Endothelial cell of umbilical vein (primary cell): ENCODE results near the gene CDC5L. TPM values are rescaled to one million over a fixed set of nuclear protein-coding genes. Genes with fewer than 3 reads are reported as not detected.

Experiments
- BruUV-seq: library from RNA; stranded (reverse); fragments of 400-500 nt; replicated peaks from 2 replicates; lab custom pipeline; 2021; lab: Mats Ljungman, UMichigan
- CTCF ChIA-PET: fragments of 300-600, 350-600 bp; sonication (Branson Sonifier 250); formaldehyde crosslinking; loops from one replicate; lab custom pipeline; 2021; ENCODE audit warnings: antibody characterized with exemption, inconsistent platforms; lab: Charles Lee
- POLR2A ChIA-PET: fragments of 300-600, 350-600 bp; sonication (Branson Sonifier 250); formaldehyde crosslinking; loops from one replicate; lab custom pipeline; 2021; ENCODE audit warnings: antibody characterized with exemption, inconsistent platforms; lab: Charles Lee
- DNase-seq: peaks from one replicate; pipeline ENCODE4 v3.0.0-alpha.2; 2011; ENCODE audit warnings: low read depth, low spot score
- FAIRE-seq: peaks from 2 replicates; lab custom pipeline; 2011; peaks lifted over from hg19 to GRCh38; lab: Jason Lieb, UNC
- H2AFZ ChIP-seq: 2 replicates; pipeline ENCODE4 v1.6.0; 2012; ENCODE audit warnings: low read depth, low read length, control low read depth, inconsistent platforms
- H3K27ac ChIP-seq: 2 replicates; pipeline ENCODE4 v1.5.1; 2011; ENCODE audit warnings: low read depth, mild to moderate bottlenecking, control low read depth, low read length, moderate library complexity; ENCODE audit not compliant: insufficient read depth
- H3K27me3 ChIP-seq, 2 experiments: 2 replicates each; pipeline versions ENCODE4 v1.6.0 to v1.6.1; 2011; ENCODE audit warnings: low read length in 2 of 2, mixed read lengths in 1 of 2; ENCODE audit not compliant: control insufficient read depth in 2 of 2, insufficient read depth in 2 of 2
- H3K36me3 ChIP-seq, 2 experiments: 2 replicates in 1 of 2; 3 replicates in 1 of 2; pipeline ENCODE4 v1.5.1; 2011; ENCODE audit warnings: low read length in 2 of 2, mild to moderate bottlenecking in 1 of 2, moderate library complexity in 1 of 2; ENCODE audit not compliant: control insufficient read depth in 2 of 2, insufficient read depth in 2 of 2; ENCODE audit errors: extremely low read depth in 1 of 2
- H3K4me1 ChIP-seq: 3 replicates; pipeline ENCODE4 v1.5.1; 2011; ENCODE audit warnings: mild to moderate bottlenecking, low read length; ENCODE audit not compliant: control insufficient read depth, insufficient read depth; ENCODE audit errors: extremely low read depth
- H3K4me2 ChIP-seq: 2 replicates; pipeline ENCODE4 v1.6.1; 2011; ENCODE audit warnings: low read length, control low read depth, mixed read lengths; ENCODE audit not compliant: insufficient read depth
- H3K4me3 ChIP-seq, 3 experiments: fragments of 200-600 bp in 1 of 3; sonication (generic), shearing (Covaris generic) in 1 of 3; replicated peaks in 1 of 3; 2 replicates each; pipeline ENCODE4 v1.5.1; 2011 to 2016; ENCODE audit warnings: control low read depth in 3 of 3, low read length in 3 of 3, mild to moderate bottlenecking in 2 of 3, inconsistent platforms in 1 of 3, low read depth in 1 of 3, moderate library complexity in 1 of 3; ENCODE audit not compliant: insufficient read depth in 1 of 3
- H3K79me2 ChIP-seq: 2 replicates; pipeline ENCODE4 v1.6.0; 2012; ENCODE audit warnings: low read length, inconsistent platforms; ENCODE audit not compliant: control insufficient read depth, insufficient read depth
- H3K9ac ChIP-seq: replicated peaks from 2 replicates; pipeline ENCODE3; 2011; ENCODE audit warnings: low read length, control low read depth; ENCODE audit not compliant: insufficient read depth; ENCODE audit errors: extremely low read depth
- H3K9me1 ChIP-seq: replicated peaks from 3 replicates; pipeline ENCODE4 v1.6.0; 2011; ENCODE audit warnings: mild to moderate bottlenecking, low read length; ENCODE audit not compliant: control insufficient read depth, insufficient read depth; ENCODE audit errors: extremely low read depth
- H3K9me3 ChIP-seq: replicated peaks from 2 replicates; pipeline ENCODE4 v1.5.1; 2012; ENCODE audit warnings: low read length, inconsistent platforms; ENCODE audit not compliant: control insufficient read depth, insufficient read depth
- H4K20me1 ChIP-seq: replicated peaks from 2 replicates; pipeline ENCODE3; 2011; ENCODE audit warnings: mild to moderate bottlenecking, low read length; ENCODE audit not compliant: control insufficient read depth, insufficient read depth; ENCODE audit errors: extremely low read depth
- CTCF ChIP-seq, 2 donors: IDR thresholded peaks; 1 replicate in 1 of 2; 2 replicates in 1 of 2; pipeline ENCODE4 v1.5.1; 2011; ENCODE audit warnings: low read length in 2 of 2, mild to moderate bottlenecking in 2 of 2, moderate library complexity in 2 of 2, control low read depth in 1 of 2, inconsistent platforms in 1 of 2, low read depth in 1 of 2; ENCODE audit not compliant: insufficient read depth in 1 of 2; ENCODE audit errors: extremely low read depth in 1 of 2
- EZH2 ChIP-seq: IDR thresholded peaks from 2 replicates; pipeline ENCODE4 v1.6.1; 2012; ENCODE audit warnings: borderline replicate concordance, low read depth, mild to moderate bottlenecking, moderate library complexity, low read length, inconsistent platforms; ENCODE audit not compliant: severe bottlenecking
- FOS ChIP-seq: IDR thresholded peaks from 2 replicates; pipeline ENCODE4 v1.6.1; 2011; ENCODE audit warnings: mild to moderate bottlenecking, low read length, moderate library complexity, borderline replicate concordance; ENCODE audit not compliant: insufficient read depth
- GATA2 ChIP-seq: IDR thresholded peaks from 2 replicates; pipeline ENCODE4 v1.7.0; 2011; ENCODE audit warnings: low read depth, mild to moderate bottlenecking, moderate library complexity, mixed read lengths, low read length; ENCODE audit not compliant: insufficient read length, insufficient read depth
- JUN ChIP-seq: IDR thresholded peaks from 2 replicates; pipeline ENCODE4 v1.6.1; 2011; ENCODE audit warnings: borderline replicate concordance, low read depth; ENCODE audit not compliant: insufficient read length, insufficient read depth
- MAX ChIP-seq: IDR thresholded peaks from 2 replicates; pipeline ENCODE4 v1.6.1; 2011; ENCODE audit not compliant: insufficient read depth, insufficient read length
- MYC ChIP-seq: IDR thresholded peaks from one replicate; pipeline ENCODE4 v1.6.1; 2011; ENCODE audit warnings: mild to moderate bottlenecking, low read depth, low read length
- POLR2A ChIP-seq: IDR thresholded peaks from 2 replicates; pipeline ENCODE4 v1.6.1; 2012; ENCODE audit warnings: low read depth, mild to moderate bottlenecking, control low read depth, low read length
- POLR2AphosphoS5 ChIP-seq: IDR thresholded peaks from 2 replicates; pipeline ENCODE4 v1.6.1; 2012; ENCODE audit warnings: low read depth, mild to moderate bottlenecking, control low read depth, low read length, moderate library complexity; ENCODE audit not compliant: insufficient read depth
- dilution Hi-C: fragments of 300-500 bp; cut with MboI; formaldehyde crosslinking; loops from one replicate; pipeline ENCODE4 v1.15.0; 2019; ENCODE audit warnings: low sequenced_read_pairs; ENCODE audit not compliant: extremely low pct_ligation_motif_present
- intact Hi-C: fragments of 100-400 bp; cut with micrococcal nuclease; formaldehyde crosslinking; loops from one replicate; pipeline ENCODE4 v1.10.0; 2022
- polyA plus RNA-seq, 4 experiments: library from polyadenylated mRNA; depleted of rRNA in 3 of 4; stranded (reverse) in 3 of 4; unstranded in 1 of 4; fragments of >200 nt; gene quantifications; 2 replicates each; pipeline versions ENCODE4 v1.2.1 to v1.2.3, GENCODE V29; 2011 to 2012; ENCODE audit warnings: missing spikeins in 1 of 4
- total RNA-seq: library from RNA; stranded (reverse); gene quantifications from 2 replicates; pipeline ENCODE4 v1.2.3, GENCODE V29; 2021

Gene CDC5L
- total and polyA plus RNA-seq, 2 donors (not counting 3 experiments of a cell fraction or from before 2014, with no cell fraction given): 6.9 to 24.6 TPM

GRCh38 chr6:44404715-44405099 is 17.2 kb downstream of the CDC5L start:
- no peak overlapping the region for H3K27ac ChIP-seq
- dilution Hi-C loops: no loop called here
- H3K36me3 ChIP-seq: peaks cover 8 to 29% of the 10 kb centered on the region in 2 experiments
- no peak overlapping the region for H3K4me3 ChIP-seq
- FAIRE-seq (no peak), DNase-seq (no peak)
- peaks cover 7% of the 10 kb centered on the region for H3K4me1 ChIP-seq
- no peak for TF ChIP-seq CTCF (IDR thresholded peaks at IDR 0.05; ENCODE audit: extremely low read depth in 1 of 2, insufficient read depth in 1 of 2, low read depth in 1 of 2, low read length in 2 of 2)
- H3K9ac ChIP-seq: no peak overlapping the region
- intact Hi-C loops: no loop called here
- H3K9me3 ChIP-seq: no peaks in the 10 kb centered on the region
- no peak overlapping the region for H3K4me2 ChIP-seq
- ChIA-PET POLR2A (no interaction called here), CTCF (no interaction called here)
- H3K79me2 ChIP-seq: peaks cover 14% of the 10 kb centered on the region
- no peak overlapping the region for H2AFZ ChIP-seq
- H3K9me1 ChIP-seq: no peaks in the 10 kb centered on the region
- BruUV-seq: no TSS peak
- no peaks in the 10 kb centered on the region for H4K20me1 ChIP-seq
- no peaks in the 10 kb centered on the region for H3K27me3 ChIP-seq

- no peak for DNase-seq
- TF ChIP-seq MAX: no peak
- TF ChIP-seq POLR2AphosphoS5: no peak
- TF ChIP-seq JUN: no peak
- no peak for TF ChIP-seq EZH2
- no peak for TF ChIP-seq CTCF (IDR thresholded peaks at IDR 0.05; ENCODE audit: extremely low read depth in 1 of 2, insufficient read depth in 1 of 2, low read depth in 1 of 2, low read length in 2 of 2)
- no peak for TF ChIP-seq FOS
- no peak for TF ChIP-seq POLR2A
- no peak for TF ChIP-seq MYC
- TF ChIP-seq GATA2: no peak
- Histone ChIP-seq H3K9me3 (no peaks in the 10 kb centered on the region), H3K27me3 (no peaks in the 10 kb centered on the region), H3K36me3 (peaks cover 8 to 32% of the 10 kb centered on the region in 2 experiments), H2AFZ (no peak overlapping the region), H3K27ac (no peak overlapping the region), H3K9ac (no peak overlapping the region), H3K4me2 (no peak overlapping the region), H3K79me2 (peaks cover 17% of the 10 kb centered on the region), H3K9me1 (no peaks in the 10 kb centered on the region), H3K4me3 (no peak overlapping the region), H4K20me1 (no peaks in the 10 kb centered on the region), H3K4me1 (peaks cover 3% of the 10 kb centered on the region)
- dilution Hi-C loops (no loop called here), intact Hi-C loops (no loop called here)
- ChIA-PET CTCF (interaction anchor here (1.3 kb wide), 1 partner anchor 11 kb away, joined by 3 read pairs; no protein-coding TSS in a partner anchor), POLR2A (no interaction called here)
- BruUV-seq: no TSS peak
- FAIRE-seq: no peak
Measured at GRCh38 chr6:44407951-44408670, 20.6 kb downstream of the CDC5L start.
